Measurements from ENCODE around the gene COTL1. TPM values are rescaled to one million over a fixed set of nuclear protein-coding genes. Genes with fewer than 3 reads are reported as not detected.

COTL1 gene
- total RNA-seq, 4 donors from 2014 or later: 2.8 to 8.7 (median 6.2) TPM

DNA sequence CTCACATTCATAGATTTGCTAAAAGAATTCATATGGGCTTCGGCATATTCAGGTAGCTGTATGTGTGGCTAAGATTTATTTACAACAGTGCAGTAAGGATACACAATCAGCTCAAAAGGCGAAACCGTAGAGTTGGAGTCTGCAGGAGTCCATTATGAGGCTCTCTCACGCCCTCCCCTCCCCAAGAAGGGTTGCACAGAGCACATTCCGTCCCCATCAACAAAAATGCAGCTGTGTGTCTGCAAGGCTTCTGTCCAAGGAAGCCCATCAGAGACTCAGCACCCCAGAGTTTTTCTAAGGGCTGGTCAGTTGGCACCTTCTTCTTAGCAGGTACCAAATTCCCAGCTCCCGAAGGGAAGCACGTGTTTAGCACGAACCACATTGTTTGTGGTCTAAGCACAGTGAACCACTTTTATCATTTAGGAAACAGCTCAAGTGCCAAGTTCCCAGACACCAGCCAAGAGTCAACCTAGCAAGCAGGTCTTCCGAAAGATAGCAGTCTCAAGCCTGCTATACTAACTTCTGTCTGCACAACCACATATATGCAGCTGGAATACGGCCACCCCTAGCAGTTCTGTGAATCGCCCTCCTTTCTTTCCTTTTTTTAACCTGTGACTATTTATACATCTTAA, 84.9 kb downstream of the COTL1 start:
- Histone ChIP-seq H3K36me3 (no peaks in the 10 kb centered on the region), H3K4me3 (no peak overlapping the region), H3K4me1 (peaks cover 7 to 18% of the 10 kb centered on the region in 2 donors), H3K27ac (peak overlapping the region; percentile 50 to 62 (median 59)), H3K9me3 (no peaks in the 10 kb centered on the region), H3K27me3 (no peaks in the 10 kb centered on the region)
- DNase-seq (peak; percentile 9 to 42), ATAC-seq (peak; percentile 32 to 43)
- in situ Hi-C loops (cut with MboI; ENCODE audit: low sequenced_read_pairs in 4 of 4): no loop called here
- TF ChIP-seq, protein P1, sequence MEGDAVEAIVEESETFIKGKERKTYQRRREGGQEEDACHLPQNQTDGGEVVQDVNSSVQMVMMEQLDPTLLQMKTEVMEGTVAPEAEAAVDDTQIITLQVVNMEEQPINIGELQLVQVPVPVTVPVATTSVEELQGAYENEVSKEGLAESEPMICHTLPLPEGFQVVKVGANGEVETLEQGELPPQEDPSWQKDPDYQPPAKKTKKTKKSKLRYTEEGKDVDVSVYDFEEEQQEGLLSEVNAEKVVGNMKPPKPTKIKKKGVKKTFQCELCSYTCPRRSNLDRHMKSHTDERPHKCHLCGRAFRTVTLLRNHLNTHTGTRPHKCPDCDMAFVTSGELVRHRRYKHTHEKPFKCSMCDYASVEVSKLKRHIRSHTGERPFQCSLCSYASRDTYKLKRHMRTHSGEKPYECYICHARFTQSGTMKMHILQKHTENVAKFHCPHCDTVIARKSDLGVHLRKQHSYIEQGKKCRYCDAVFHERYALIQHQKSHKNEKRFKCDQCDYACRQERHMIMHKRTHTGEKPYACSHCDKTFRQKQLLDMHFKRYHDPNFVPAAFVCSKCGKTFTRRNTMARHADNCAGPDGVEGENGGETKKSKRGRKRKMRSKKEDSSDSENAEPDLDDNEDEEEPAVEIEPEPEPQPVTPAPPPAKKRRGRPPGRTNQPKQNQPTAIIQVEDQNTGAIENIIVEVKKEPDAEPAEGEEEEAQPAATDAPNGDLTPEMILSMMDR (IDR thresholded peaks at IDR 0.05 in 4 of 5, conservative IDR thresholded peaks at IDR 0.05 in 1 of 5): no peak
- TF ChIP-seq POLR2A (IDR thresholded peaks at IDR 0.05): no peak
- intact Hi-C loops (cut with DNase I; ENCODE audit: low total_unique reads): no loop called here

DNA sequence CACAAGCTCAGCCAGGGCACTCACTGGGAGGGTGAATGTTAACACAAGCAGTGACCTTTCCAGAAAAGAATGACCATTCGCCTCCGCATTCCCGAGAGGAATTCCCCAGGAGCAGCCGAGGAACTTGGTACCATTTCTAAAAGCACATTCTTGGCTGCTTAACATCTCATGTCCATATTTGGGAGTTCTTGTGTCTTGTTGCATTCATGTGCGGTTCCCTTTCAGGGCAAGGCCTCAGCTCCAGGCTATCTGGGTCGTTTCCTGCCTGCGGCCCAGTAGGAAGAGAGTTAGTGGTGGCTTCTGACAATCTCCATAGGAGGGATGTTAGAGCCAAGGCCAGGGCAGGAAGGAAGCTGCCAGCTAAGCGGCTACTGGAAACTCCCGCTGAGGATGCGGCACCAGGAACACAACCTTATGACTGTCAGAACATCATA, 85.6 kb downstream of the COTL1 start:
- no peak overlapping the region for H3K4me3 ChIP-seq
- peaks cover 11 to 25% of the 10 kb centered on the region in 2 donors for H3K4me1 ChIP-seq
- no peaks in the 10 kb centered on the region for H3K27me3 ChIP-seq
- ATAC-seq (peak; percentile 85 to 90), DNase-seq (peak; percentile 41 to 70)
- TF ChIP-seq, protein P1 (IDR thresholded peaks at IDR 0.05 in 4 of 5, conservative IDR thresholded peaks at IDR 0.05 in 1 of 5): no peak
- TF ChIP-seq POLR2A (IDR thresholded peaks at IDR 0.05): no peak
- in situ Hi-C loops (cut with MboI; ENCODE audit: low sequenced_read_pairs in 4 of 4) (no loop called here), intact Hi-C loops (cut with DNase I; ENCODE audit: low total_unique reads) (no loop called here)
- no peaks in the 10 kb centered on the region for H3K36me3 ChIP-seq
- H3K27ac ChIP-seq: peak overlapping the region; percentile 50 to 62 (median 59)
- H3K9me3 ChIP-seq: no peaks in the 10 kb centered on the region

GRCh38 chr16:84531671-84532111, 86.2 kb downstream of the COTL1 start:
- in situ Hi-C loops (cut with MboI; ENCODE audit: low sequenced_read_pairs in 4 of 4) (no loop called here), intact Hi-C loops (cut with DNase I; ENCODE audit: low total_unique reads) (no loop called here)
- Histone ChIP-seq H3K9me3 (no peaks in the 10 kb centered on the region), H3K27ac (peak overlapping the region; percentile 42 to 62 (median 56)), H3K4me1 (peaks cover 18 to 26% of the 10 kb centered on the region in 2 donors), H3K36me3 (no peaks in the 10 kb centered on the region), H3K4me3 (no peak overlapping the region), H3K27me3 (peaks cover 0 to 1% (median 0%) of the 10 kb centered on the region in 3 donors)
- TF ChIP-seq POLR2A (IDR thresholded peaks at IDR 0.05): no peak
- TF ChIP-seq, protein P1 (IDR thresholded peaks at IDR 0.05 in 4 of 5, conservative IDR thresholded peaks at IDR 0.05 in 1 of 5): no peak
- DNase-seq (no peak), ATAC-seq (no peak)

DNA sequence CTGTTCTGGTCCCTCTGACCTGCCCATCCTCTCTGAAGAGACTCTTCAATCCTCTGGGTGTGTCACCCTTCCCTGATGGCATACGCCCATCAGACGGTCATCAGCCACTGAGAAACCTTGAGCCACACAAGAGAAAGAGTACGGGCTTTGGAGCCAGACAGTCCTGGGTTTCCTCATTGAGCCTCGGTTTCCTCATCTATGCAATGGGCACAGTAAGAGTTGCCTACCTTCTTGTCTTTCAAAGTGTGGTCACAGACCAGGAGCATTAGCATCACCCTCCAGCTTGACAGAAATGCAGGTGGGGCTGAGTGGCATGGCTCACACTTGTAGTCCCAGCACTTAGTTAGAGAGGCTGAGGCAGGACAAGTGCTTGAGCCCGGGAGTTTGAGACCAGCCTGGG, 87.3 kb downstream of the COTL1 start:
- Histone ChIP-seq H3K36me3 (no peaks in the 10 kb centered on the region), H3K27ac (no peak overlapping the region), H3K9me3 (no peaks in the 10 kb centered on the region), H3K4me3 (no peak overlapping the region), H3K27me3 (peaks cover 0 to 7% (median 0%) of the 10 kb centered on the region in 3 donors), H3K4me1 (peaks cover 19 to 26% of the 10 kb centered on the region in 2 donors)
- TF ChIP-seq, protein P1 (IDR thresholded peaks at IDR 0.05 in 4 of 5, conservative IDR thresholded peaks at IDR 0.05 in 1 of 5): no peak
- TF ChIP-seq POLR2A (IDR thresholded peaks at IDR 0.05): no peak
- intact Hi-C loops (cut with DNase I; ENCODE audit: low total_unique reads) (no loop called here), in situ Hi-C loops (cut with MboI; ENCODE audit: low sequenced_read_pairs in 4 of 4) (no loop called here)
- DNase-seq: no peak
- no peak for ATAC-seq
